Measurements from ENCODE around the gene IBA57.
"Not testable (repeated sequence)": the region's sequence is repeated elsewhere in the genome, so short reads cannot be mapped to it uniquely, and the experiment has no call there.

IBA57 gene

GRCh38 chr1:228226141-228226874 lies 60.7 kb downstream of the IBA57 start:
- DNase-seq (ENCODE audit: low spot score), result no peak
- FAIRE-seq, result no peak

- no peak for DNase-seq (ENCODE audit: low spot score)
- no peak for FAIRE-seq
Measured at GRCh38 chr1:228226956-228227791, 61.6 kb downstream of the IBA57 start.

GRCh38 chr1:228228147-228228546 lies 62.5 kb downstream of the IBA57 start:
- FAIRE-seq, result not testable (repeated sequence)

GRCh38 chr1:228228601-228229074 lies 63.0 kb downstream of the IBA57 start:
- no peak for DNase-seq (ENCODE audit: low spot score)
- no peak for FAIRE-seq

More at GRCh38 chr1:228228147-228228546, 62.5 kb downstream of the IBA57 start:
- not testable (repeated sequence) for DNase-seq (ENCODE audit: low spot score)

- no peak for FAIRE-seq
Measured at GRCh38 chr1:228231189-228231588, 65.6 kb downstream of the IBA57 start.

More at GRCh38 chr1:228231189-228231588, 65.6 kb downstream of the IBA57 start:
- no peak for DNase-seq (ENCODE audit: low spot score)

Measured in urothelium cell line (cell line).